Neural crest cell (in vitro differentiated cells): Measurements from ENCODE around the gene NAGK. TPM values are rescaled to one million over a fixed set of nuclear protein-coding genes. Genes with fewer than 3 reads are reported as not detected.

ENCODE experiments used
- DNase-seq: peaks from one replicate; pipeline ENCODE4 v3.0.0; 2021; ENCODE audit warnings: low read depth, mixed read lengths, low spot score
- H3K27ac Mint-ChIP-seq: one replicate; pipeline ENCODE4 v1.8.0; 2021; ENCODE audit warnings: mild to moderate bottlenecking, mixed read lengths; ENCODE audit not compliant: unreplicated experiment
- H3K27me3 Mint-ChIP-seq: 2 replicates; pipeline ENCODE4 v1.8.0; 2021; ENCODE audit warnings: low read depth, mild to moderate bottlenecking, mixed read lengths
- H3K36me3 Mint-ChIP-seq: 2 replicates; pipeline ENCODE4 v1.8.0; 2021; ENCODE audit warnings: low read depth, mild to moderate bottlenecking, mixed read lengths
- H3K4me1 Mint-ChIP-seq: 2 replicates; pipeline ENCODE4 v1.8.0; 2021; ENCODE audit warnings: mixed read lengths
- H3K4me3 Mint-ChIP-seq: one replicate; pipeline ENCODE4 v1.8.0; 2021; ENCODE audit warnings: mild to moderate bottlenecking, mixed read lengths
- H3K9me3 Mint-ChIP-seq: 2 replicates; pipeline ENCODE4 v1.8.0; 2021; ENCODE audit warnings: mixed read lengths
- total RNA-seq: library from RNA; stranded (reverse); gene quantifications from 2 replicates; pipeline ENCODE4 v1.2.1, GENCODE V29; 2021
- TF ChIP-seq, protein P1 (sequence below): fragments of 200-600 bp; sonication (generic); conservative IDR thresholded peaks from 2 replicates; pipeline ENCODE4 v1.5.0; 2021; ENCODE audit warnings: antibody characterized with exemption, mild to moderate bottlenecking

Gene NAGK
- total RNA-seq, 1 donor from 2014 or later: 70.3 TPM

DNA sequence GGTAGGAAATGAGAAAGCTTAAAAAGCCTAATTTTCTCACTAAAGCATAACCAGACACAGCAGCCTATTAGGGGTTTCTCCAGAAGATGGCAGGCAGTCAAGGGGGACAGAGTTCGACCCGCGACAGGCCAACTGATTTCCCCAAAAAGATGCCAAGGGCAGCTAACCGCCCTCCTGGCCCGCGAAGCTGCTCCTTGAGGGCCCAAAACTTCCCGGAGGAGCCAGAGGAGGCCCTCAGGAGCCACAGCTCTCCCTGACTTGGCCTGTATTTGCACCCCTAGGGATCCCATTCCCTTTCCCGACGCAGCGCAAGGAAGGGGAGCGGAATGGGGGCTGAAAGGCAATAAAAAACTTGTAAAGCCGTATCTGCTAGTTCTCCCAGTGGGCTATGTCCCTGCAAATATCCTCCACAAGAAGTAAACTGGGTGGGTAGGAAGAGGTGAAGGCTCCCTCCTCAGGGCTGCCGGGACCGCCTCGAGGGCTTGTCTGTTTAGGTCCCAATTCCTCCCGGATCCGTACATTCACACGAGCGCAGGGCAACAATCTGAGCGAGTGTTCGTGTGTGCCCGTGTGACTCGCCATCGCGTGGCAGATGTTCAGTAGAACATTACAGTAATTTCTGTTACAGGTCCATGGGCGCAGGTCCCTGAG lies 756 bp upstream of the NAGK start:
- no peak for DNase-seq
- TF ChIP-seq, protein P1, sequence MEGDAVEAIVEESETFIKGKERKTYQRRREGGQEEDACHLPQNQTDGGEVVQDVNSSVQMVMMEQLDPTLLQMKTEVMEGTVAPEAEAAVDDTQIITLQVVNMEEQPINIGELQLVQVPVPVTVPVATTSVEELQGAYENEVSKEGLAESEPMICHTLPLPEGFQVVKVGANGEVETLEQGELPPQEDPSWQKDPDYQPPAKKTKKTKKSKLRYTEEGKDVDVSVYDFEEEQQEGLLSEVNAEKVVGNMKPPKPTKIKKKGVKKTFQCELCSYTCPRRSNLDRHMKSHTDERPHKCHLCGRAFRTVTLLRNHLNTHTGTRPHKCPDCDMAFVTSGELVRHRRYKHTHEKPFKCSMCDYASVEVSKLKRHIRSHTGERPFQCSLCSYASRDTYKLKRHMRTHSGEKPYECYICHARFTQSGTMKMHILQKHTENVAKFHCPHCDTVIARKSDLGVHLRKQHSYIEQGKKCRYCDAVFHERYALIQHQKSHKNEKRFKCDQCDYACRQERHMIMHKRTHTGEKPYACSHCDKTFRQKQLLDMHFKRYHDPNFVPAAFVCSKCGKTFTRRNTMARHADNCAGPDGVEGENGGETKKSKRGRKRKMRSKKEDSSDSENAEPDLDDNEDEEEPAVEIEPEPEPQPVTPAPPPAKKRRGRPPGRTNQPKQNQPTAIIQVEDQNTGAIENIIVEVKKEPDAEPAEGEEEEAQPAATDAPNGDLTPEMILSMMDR: no peak
- Mint-ChIP-seq H3K27ac (peak overlapping the region; percentile 92), H3K36me3 (no peaks in the 10 kb centered on the region), H3K9me3 (no peaks in the 10 kb centered on the region), H3K4me3 (peak overlapping the region; percentile 96), H3K4me1 (peaks cover 27% of the 10 kb centered on the region), H3K27me3 (peaks cover 27% of the 10 kb centered on the region)

DNA sequence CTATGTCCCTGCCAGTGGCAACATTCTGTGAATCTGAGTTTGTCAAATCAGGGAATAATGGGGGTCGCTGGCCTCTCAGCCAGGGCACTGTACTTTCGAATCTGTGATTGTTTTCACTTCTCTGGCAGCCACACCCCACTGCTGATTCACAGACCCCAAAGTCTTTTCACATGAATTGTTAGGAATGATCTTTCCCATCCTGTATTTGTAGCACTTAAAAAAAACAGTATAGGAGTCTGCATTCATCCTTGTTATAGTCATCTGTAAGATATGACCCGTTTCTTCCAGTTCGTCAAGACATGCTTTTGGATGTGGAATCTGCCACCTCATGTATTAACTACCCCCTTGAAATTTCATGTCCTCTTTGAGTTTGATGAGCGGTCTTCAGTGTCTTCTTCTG lies 928 bp downstream of the NAGK start:
- no peak for DNase-seq
- Mint-ChIP-seq H3K36me3 (peaks cover 8% of the 10 kb centered on the region), H3K4me1 (peaks cover 27% of the 10 kb centered on the region), H3K27ac (peak overlapping the region; percentile 40), H3K9me3 (no peaks in the 10 kb centered on the region), H3K4me3 (peak overlapping the region; percentile 96), H3K27me3 (peaks cover 10% of the 10 kb centered on the region)
- TF ChIP-seq, protein P1: no peak

DNA sequence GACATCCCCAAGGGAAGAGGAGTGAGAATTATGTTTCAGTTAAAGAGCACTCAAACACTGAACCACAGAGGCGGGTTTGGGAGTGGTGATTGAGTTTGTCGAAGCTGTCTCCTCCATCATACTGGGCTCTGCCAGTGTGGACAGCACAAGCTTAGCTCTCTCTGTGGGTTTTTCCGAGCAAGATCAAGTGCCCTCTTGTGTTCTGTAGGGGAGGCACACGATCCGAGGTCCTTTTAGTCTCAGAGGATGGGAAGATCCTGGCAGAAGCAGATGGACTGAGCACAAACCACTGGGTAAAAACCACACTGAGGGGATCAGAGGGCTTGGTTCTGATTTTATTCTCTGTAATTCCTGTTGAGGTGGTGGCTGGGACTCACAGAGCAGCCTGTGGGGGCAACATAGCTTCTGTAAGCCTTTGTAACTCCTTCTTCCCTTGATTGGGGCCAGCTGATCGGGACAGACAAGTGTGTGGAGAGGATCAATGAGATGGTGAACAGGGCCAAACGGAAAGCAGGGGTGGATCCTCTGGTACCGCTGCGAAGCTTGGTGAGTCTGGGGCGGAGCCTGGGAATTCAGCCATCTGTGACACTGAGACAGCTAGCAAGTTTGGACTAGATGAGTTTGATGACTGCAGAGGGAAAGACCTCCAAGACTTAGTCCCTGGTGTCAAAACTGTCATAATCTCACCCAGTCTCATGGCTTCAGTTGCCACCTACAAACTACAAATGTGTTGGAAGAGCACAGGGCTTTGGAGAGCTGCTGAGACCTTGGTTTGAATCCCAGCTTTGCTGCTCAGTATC lies 2.0 kb downstream of the NAGK start:
- DNase-seq: no peak
- Mint-ChIP-seq H3K36me3 (peaks cover 8% of the 10 kb centered on the region), H3K4me3 (peak overlapping the region; percentile 96), H3K27ac (no peak overlapping the region), H3K9me3 (no peaks in the 10 kb centered on the region), H3K4me1 (peaks cover 27% of the 10 kb centered on the region), H3K27me3 (no peaks in the 10 kb centered on the region)
- TF ChIP-seq, protein P1: peak; percentile 50

DNA sequence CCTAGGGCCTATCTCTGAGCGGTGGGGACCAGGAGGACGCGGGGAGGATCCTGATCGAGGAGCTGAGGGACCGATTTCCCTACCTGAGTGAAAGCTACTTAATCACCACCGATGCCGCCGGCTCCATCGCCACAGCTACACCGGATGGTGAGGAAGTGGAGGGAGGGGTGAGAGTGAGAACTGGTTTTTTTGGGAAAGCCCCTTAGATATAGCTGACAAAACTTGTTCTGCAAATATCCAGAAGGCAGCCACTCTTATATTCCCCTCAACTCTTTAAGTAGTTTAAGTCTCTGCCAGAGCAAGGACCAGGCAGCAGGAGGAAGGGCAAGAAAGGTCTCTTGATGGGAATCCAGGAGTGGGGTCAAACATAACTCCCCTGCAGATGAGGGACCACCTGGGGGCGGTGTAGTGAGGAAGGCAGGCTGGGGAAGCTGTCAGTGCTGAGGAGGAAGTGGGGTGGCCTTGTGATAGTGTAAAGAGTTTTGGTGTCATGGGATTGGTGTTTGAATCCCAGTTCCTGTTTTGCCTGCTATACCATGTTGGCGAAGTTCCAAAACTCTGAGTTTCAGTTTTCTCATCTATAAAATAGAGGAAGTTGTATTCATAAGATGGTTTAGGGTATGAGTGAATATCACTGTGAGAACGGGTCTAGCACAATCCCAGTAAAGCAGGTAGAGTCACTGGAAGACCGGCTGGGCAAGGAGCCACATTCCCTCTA lies 3.4 kb downstream of the NAGK start:
- H3K4me1 Mint-ChIP-seq: peaks cover 27% of the 10 kb centered on the region
- H3K27me3 Mint-ChIP-seq: no peaks in the 10 kb centered on the region
- no peaks in the 10 kb centered on the region for H3K9me3 Mint-ChIP-seq
- TF ChIP-seq, protein P1: no peak
- H3K4me3 Mint-ChIP-seq: peak overlapping the region; percentile 65
- H3K27ac Mint-ChIP-seq: no peak overlapping the region
- no peak for DNase-seq
- H3K36me3 Mint-ChIP-seq: peaks cover 8% of the 10 kb centered on the region

DNA sequence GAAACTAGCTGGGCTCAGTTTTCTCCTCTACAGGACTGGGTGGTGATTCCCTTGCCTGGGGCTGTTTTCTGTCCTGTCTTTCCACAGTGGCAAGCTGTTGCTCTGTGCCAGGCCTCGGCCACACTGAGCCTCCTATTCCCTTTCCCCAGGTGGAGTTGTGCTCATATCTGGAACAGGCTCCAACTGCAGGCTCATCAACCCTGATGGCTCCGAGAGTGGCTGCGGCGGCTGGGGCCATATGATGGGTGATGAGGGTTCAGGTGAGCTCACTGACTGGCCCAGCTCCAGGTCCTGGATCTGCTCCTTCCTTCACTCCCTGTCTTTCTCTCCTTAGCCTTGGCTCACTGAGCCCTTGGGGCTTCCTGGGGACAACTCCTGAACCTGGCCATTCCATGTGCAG lies 4.0 kb downstream of the NAGK start:
- Mint-ChIP-seq H3K27me3 (no peaks in the 10 kb centered on the region), H3K9me3 (no peaks in the 10 kb centered on the region), H3K4me3 (no peak overlapping the region), H3K4me1 (peaks cover 24% of the 10 kb centered on the region), H3K36me3 (peaks cover 8% of the 10 kb centered on the region), H3K27ac (no peak overlapping the region)
- TF ChIP-seq, protein P1: no peak
- no peak for DNase-seq
